ENCODE data around the gene FGGY.

The FGGY gene

GRCh38 chr1:59432531-59433439 lies 135.9 kb downstream of the FGGY start:
- Histone ChIP-seq H3K4me1 (no peaks in the 10 kb centered on the region), H3K27me3 (no peaks in the 10 kb centered on the region), H3K4me3 (ENCODE audit: low read depth, low read length) (no peak overlapping the region), H3K9me3 (no peaks in the 10 kb centered on the region), H3K36me3 (no peaks in the 10 kb centered on the region)
- DNase-seq: no peak
- TF ChIP-seq, protein P1, sequence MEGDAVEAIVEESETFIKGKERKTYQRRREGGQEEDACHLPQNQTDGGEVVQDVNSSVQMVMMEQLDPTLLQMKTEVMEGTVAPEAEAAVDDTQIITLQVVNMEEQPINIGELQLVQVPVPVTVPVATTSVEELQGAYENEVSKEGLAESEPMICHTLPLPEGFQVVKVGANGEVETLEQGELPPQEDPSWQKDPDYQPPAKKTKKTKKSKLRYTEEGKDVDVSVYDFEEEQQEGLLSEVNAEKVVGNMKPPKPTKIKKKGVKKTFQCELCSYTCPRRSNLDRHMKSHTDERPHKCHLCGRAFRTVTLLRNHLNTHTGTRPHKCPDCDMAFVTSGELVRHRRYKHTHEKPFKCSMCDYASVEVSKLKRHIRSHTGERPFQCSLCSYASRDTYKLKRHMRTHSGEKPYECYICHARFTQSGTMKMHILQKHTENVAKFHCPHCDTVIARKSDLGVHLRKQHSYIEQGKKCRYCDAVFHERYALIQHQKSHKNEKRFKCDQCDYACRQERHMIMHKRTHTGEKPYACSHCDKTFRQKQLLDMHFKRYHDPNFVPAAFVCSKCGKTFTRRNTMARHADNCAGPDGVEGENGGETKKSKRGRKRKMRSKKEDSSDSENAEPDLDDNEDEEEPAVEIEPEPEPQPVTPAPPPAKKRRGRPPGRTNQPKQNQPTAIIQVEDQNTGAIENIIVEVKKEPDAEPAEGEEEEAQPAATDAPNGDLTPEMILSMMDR (IDR thresholded peaks at IDR 0.05; ENCODE audit: low read depth, low read length): no peak

- no peaks in the 10 kb centered on the region for H3K27me3 ChIP-seq
- TF ChIP-seq, protein P1 (IDR thresholded peaks at IDR 0.05; ENCODE audit: low read depth, low read length): no peak
These were observed 136.5 kb downstream of the FGGY start for GRCh38 chr1:59433440-59433813.

GRCh38 chr1:59434336-59434735 lies 137.4 kb downstream of the FGGY start:
- TF ChIP-seq, protein P1 (IDR thresholded peaks at IDR 0.05; ENCODE audit: low read depth, low read length): no peak
- DNase-seq: no peak
- Histone ChIP-seq H3K4me1 (no peaks in the 10 kb centered on the region), H3K27me3 (no peaks in the 10 kb centered on the region), H3K9me3 (no peaks in the 10 kb centered on the region), H3K36me3 (no peaks in the 10 kb centered on the region), H3K4me3 (ENCODE audit: low read depth, low read length) (no peak overlapping the region)

More at GRCh38 chr1:59433440-59433813, 136.5 kb downstream of the FGGY start:
- Histone ChIP-seq H3K4me1 (no peaks in the 10 kb centered on the region), H3K4me3 (ENCODE audit: low read depth, low read length) (no peak overlapping the region), H3K36me3 (no peaks in the 10 kb centered on the region), H3K9me3 (no peaks in the 10 kb centered on the region)
- no peak for DNase-seq

GRCh38 chr1:59436637-59437036 lies 139.7 kb downstream of the FGGY start:
- H3K27me3 ChIP-seq: no peaks in the 10 kb centered on the region
- no peaks in the 10 kb centered on the region for H3K9me3 ChIP-seq

DNA sequence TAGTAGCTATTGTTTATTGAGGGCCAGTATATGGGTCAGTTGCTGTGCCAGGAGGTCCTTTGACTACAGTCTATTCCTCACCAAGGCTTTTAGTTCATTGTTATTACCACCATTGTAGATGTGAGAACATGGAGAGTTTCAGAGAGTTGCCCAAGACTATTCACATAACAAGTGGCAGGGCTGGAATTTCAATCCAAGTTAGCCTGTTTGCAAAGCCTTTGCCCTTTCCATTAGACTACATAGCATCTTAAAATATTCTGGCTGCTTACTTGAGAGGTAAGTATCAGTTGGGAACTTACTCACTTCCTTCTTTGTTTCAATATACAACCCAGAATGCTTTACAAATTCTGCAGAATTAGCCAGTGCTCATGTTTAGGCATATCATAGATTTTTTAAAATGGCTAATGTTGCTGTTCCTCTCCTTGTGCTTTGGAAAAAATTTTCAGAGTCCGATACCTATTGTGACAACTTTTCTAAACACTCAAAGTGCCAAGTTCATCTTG lies 141.2 kb downstream of the FGGY start:
- H3K4me3 ChIP-seq (ENCODE audit: low read depth, low read length): no peak overlapping the region
- no peaks in the 10 kb centered on the region for H3K27me3 ChIP-seq
- no peaks in the 10 kb centered on the region; the same call in 1 of the 2 replicates for H3K4me1 ChIP-seq
- no peaks in the 10 kb centered on the region for H3K36me3 ChIP-seq
- DNase-seq: no peak
- TF ChIP-seq, protein P1 (IDR thresholded peaks at IDR 0.05; ENCODE audit: low read depth, low read length): no peak
- no peaks in the 10 kb centered on the region for H3K9me3 ChIP-seq

More at GRCh38 chr1:59436637-59437036, 139.7 kb downstream of the FGGY start:
- Histone ChIP-seq H3K4me3 (ENCODE audit: low read depth, low read length) (no peak overlapping the region), H3K4me1 (no peaks in the 10 kb centered on the region; the same call in 1 of the 2 replicates), H3K36me3 (no peaks in the 10 kb centered on the region)
- no peak for DNase-seq
- TF ChIP-seq, protein P1 (IDR thresholded peaks at IDR 0.05; ENCODE audit: low read depth, low read length): no peak

- Histone ChIP-seq H3K4me1 (peaks cover 3% of the 10 kb centered on the region; the same call in 1 of the 2 replicates), H3K36me3 (no peaks in the 10 kb centered on the region), H3K9me3 (no peaks in the 10 kb centered on the region), H3K27me3 (no peaks in the 10 kb centered on the region), H3K4me3 (ENCODE audit: low read depth, low read length) (no peak overlapping the region)
- DNase-seq: no peak
- TF ChIP-seq, protein P1 (IDR thresholded peaks at IDR 0.05; ENCODE audit: low read depth, low read length): no peak
These were observed 145.6 kb downstream of the FGGY start for GRCh38 chr1:59442492-59442891.
